T follicular helper cell (primary cell): ENCODE results near the gene AGAP3.

Experiments
- DNase-seq: peaks from one replicate; pipeline ENCODE4 v3.0.0-alpha.2; 2020; ENCODE audit warnings: low read depth

Gene AGAP3

DNA sequence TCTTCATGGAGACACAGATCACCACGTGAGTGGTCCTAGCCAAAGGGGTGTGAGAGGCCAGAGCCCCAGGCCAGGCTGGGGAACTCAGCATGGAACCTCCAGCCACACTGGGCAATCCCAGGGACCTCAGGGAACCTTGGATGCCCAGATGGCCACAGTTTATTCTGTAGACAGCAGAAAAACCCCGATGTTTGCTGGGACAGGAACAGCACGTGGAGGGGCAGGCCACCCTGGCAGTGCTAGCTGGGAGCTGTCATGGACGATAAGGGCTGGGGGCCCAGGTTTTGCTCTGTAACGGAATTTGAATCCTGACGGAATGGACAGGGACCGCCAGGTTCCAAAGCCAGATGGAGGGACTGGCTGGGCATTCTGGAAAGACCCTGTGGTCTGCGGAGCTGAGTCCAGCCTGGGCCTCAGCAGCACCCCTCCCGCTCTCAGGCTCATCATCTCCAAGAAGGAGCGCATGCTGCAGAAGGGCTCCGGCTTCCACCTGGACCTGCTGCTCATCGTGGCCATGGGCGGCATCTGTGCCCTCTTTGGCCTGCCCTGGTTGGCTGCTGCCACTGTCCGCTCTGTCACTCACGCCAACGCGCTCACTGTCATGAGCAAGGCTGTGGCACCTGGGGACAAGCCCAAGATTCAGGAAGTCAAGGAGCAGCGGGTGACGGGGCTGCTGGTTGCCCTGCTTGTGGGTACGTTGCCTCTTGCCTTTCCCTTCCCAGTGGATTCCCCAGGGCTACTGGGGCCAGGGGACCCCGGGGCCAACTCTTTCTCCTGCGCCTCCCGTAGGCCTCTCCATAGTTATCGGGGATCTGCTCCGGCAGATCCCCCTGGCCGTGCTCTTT is 11.2 kb upstream of the AGAP3 start:
- DNase-seq = no peak

DNA sequence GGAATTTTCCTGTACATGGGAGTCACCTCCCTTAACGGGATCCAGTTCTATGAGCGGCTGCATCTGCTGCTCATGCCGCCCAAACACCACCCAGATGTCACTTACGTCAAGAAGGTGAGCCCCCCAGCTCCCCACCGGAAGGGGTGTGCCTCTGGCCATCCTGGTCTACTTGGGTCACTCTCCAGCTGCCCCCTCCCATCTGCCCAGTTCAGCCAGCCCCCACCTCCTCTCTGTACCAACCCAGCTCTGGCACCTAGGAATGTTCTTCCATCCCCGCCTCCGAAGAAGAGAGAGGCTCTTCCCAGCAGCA is 10.7 kb upstream of the AGAP3 start:
- no peak for DNase-seq

DNA sequence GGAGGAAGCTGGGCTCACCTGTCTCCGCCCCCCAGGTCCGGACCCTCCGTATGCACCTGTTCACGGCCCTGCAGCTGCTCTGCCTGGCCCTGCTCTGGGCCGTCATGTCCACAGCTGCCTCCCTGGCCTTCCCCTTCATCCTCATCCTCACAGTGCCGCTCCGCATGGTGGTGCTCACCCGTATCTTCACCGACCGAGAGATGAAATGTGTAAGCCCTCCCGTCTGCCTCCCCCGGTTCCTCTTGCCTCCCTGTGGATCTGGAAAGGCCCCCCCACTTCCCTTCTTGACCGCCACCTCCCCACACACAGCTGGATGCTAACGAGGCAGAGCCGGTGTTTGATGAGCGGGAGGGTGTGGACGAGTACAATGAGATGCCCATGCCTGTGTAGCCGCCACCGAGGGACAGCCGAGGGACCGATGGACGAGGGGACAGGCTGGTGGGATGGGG is 10.3 kb upstream of the AGAP3 start:
- DNase-seq = no peak

DNA sequence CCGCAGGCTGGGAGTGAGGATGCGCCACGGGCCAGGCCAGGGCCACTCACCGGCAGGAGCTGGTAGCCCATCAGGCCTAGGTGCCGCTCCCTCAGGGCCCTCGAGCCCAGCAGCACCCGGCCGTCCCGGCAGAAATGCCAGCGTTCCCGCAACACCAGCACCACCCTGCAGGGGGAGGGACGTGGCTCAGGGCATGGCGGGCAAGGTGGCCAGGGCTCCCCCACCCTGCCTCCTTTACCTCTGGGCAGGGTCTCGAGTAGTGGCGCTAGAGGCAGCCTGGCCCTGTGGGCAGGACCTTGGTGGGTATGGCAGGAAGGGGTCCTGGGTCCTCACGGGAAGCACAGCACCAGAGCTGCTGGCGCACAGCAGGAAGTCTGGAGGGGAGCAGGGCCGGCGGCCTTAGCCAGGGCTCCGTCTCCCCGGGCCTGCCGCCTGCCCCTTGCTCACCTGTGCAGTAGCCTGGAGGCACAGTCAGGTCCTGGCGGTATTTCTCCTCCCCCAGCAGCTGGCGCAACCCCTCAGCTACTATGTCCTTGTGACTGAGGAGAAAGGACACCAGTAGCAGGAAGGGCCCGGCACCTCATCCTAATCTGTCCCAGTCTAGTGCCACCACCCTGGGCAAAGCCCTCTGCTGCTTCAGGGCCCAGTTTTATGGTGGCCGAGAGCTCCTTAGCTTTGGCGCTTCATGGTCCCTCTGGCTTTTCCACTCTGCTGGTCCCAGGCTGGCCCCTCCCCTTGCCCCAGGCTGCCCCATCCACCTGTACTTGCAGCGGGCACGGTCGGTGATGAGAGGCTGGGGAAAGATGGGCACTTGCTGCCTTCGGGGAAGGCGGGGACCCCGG is 9.2 kb upstream of the AGAP3 start:
- DNase-seq = no peak

DNA sequence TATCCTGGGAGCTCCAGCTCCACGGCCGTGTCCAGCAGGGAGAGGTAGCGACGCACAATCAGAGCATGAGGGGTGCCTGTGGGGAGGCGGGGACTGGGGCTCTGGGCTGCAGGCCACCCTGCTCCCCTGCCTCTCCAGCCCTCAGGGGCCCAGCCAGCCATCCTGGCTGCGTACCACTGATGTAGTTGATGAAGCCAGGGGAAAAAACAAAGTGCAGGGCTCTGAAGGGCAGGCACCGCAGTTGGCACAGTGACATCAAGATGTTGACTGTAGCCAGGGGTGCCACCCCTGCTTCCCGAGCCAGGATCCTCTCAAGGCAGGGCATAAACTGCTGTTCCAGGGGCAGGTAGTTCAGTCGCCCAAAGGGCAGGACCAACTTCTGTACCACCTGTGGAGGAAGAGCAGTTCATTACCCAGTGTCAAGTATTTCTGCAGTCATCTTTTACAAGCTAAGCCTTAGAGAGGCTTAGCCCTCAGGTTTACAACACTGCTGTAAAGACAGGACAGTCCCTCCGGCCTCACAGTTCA is 8.5 kb upstream of the AGAP3 start:
- no peak for DNase-seq

DNA sequence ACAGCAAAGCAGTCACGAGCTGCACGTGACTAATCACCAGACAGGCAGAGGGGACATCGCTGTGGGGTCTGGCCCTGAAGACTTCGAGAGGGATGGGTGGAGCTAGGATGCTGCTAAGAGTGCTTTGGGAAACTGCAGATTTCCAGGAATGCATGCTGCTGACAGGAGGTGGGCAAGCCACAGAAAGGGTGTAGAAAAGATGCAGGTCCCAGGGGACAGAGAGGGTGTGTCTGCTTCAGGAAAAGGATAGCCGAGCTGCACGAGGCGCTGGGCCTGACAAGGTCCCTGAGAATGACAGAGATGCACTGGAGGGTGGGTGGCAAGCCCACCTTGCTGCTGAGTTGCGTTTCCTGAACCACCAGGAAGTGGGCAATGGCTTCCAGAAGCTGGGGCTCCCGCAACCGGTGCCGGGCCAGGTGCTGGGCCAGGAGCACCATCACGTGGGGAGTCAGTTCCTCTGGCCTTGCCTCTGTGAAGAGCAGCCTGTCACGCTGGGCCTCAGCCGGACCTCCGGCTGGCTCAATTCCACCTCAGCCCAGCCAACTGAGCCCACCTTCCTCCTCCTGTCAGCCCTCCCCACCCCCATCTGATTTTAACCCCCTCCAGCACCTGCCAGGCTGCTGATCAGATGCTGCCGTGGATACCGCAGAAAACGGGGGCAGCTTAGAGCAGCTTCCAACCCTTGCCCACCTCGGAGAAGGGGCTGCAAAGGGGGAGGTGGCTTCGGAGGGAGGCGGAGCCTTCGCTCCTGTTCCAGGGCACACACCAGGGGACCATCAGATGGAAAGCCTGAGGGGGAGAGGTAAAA is 7.8 kb upstream of the AGAP3 start:
- DNase-seq = no peak

DNA sequence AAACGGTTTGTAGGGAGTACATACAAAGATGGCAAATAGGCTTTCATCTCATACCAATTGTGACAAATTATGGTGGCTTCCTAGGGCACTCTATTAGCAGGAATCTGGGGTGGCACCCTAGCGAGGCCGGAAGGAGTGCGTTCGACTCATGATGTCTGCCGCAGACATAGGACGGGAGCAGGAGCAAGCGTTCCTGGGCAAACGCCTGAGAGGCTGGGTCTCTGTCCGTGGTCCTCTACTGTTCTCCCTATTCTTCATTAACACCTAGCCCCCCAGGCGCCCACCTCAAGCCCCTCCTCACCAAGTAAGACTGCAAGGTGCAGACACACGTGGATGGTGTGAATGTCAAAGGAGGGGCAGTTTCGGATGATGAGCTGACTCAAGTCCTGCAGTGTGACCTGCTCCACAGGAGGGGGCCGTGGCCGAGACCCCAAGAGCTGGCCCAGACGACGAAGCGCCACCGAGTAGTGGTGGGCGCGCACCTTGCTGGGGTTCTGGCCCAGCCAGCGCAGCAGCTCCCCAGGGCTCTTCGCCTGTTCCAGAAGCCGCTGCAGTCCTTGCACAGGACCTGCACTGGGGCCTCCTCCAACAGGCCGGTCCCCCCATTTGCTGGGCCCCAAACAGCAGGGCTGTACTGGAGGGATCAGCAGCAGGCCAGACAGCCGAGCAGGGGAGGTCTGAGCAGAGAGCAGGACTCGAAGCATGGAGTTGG is 6.9 kb upstream of the AGAP3 start:
- no peak for DNase-seq

DNA sequence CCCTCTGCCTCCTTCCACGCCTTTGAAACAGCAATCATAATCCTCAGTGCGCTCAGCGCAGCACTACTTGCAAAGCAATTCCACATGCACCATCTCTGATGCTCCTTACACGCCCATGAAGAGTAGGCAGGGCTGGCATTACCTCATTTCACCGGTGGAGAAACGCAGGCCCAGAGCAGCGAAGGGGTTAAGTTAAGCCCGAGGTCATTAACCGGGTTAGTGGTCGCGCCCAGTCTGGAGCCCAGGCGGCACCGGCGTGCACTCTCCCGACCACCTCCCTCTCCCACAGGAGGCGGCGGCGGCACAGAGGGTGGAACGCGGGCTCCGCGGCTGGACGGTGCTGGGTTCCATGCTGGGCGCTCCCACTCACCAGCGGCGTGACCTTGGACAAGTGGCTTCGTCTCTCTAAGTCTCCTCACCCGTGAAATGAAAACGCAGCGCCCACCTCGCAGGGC is 6.2 kb upstream of the AGAP3 start:
- no peak for DNase-seq

DNA sequence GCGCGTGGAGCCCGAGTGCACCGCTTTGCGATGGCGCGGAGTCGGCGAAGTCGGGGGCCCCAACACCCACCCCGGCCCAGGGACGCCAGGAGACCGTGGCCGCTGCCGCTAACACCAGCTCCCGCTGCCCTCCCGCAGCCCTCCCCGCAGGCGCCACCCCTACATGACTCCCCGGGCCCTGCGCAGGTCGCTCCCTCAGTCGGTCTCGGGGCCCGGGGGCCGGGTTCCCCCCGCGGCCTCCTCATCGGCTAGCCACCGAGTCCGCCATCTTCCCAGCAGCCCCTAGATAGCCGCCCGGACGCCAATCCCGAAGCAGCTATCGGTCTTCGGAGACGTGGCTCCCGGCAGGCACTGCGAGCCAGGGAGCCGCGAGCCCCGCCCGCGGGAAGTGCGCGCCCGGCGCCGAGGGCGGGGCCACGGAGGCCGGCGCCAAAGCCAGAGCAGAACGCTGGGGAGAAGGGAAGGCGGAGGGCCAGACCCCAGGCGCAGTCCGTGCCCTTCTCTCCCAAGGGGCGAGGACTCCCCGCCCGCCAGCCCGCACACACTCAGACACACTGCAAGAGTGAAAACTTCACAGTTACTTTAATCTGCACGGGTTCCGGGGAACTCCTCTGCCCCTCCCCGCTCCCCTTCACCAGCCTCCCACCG is 5.6 kb upstream of the AGAP3 start, which contains the start of gene FASTK:
FASTK (minus strand) TSS at position 288 of the 648 bp plus-strand sequence; CDS start at position 245, 43 bp downstream.
- peak; percentile 82 for DNase-seq

DNA sequence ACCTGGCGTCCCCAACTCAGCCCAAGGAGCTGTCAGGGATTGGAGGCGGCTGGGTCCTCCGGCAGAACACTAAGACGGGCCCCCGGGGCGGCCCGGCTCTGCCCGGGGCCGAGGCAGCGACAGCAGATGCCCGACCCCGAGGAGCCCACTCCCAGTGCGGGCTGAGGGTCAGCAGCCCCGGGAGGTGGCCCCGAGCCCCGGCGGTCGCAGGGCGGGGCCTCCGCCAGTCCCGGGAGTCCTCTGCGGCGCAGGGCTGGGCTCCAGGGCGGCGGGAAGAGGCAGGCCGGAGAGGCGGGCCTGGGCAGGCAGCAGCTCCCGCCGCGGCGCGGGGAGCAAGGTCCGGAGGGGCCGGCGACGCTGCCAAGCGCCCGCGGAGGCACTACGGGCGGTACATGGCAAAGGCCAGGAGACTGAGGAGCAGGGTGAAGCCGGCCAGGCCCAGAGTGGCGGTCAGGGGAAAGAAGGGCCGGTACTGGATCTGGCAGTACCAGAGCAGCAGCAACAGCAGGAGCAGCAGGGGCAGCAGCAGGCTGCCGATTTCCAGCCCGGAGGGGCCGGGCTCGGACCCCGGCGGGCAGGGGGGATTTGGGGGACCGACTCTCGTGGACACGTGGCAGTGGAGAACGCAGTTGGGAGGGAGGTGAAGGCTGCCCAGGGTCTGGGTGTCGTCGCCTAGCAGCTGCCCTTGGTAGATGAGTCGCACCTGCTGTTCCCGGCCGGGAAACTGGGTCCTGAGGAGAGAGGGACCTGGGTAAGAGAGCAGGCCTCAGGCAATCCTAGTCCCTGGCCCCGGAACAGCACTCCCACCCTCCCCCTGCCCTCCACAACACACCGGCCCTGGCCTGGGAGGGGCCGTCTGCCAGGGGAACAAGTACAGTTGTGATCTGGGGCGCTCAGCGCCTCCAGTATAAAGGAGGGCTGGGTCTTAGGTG is 4.8 kb upstream of the AGAP3 start:
- DNase-seq = no peak

DNA sequence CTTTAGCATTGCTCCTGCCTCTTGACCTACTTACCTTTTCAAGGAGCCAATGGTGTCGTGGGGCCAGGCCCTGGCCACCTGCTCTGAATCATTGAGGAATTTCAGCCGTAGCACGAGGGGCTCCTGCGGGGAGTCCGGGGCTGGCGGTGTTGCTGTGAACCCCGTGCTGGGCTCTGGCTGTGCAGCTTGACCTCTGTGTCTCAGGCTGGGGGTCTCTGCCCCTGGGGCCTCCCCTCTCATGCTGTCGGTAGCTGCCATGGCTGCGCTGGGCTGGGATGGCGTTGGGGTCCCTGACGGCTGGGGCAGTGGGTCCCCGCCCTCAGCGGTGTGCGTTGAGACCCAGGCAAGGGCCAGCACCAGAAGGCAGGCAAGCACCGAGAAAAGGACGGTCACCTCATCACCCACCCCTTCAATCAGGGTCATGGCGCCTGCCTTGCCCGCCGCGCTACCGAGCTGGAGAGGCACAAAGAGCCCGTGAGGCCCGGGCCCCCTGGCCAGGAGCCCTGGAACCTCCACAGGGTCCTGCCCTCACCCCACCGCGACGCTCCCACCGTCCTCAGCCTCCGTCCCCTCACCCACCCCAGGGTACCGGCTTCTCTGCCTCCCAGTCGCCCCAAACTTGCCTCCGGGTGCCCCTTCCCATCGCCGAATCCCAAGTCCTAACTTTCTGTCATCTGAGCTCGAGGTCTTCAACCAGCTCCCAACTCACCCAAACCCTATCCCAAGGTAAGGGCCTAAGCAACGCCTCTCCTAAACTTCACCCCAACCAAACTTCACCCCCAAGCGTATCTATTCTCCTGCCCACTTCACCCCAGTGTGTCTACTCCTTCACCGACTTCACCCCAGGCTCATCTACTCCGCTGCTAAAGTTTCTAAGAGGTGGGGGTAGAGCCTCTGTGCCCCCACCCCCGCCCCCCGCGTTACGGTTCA is 3.9 kb upstream of the AGAP3 start:
- no peak for DNase-seq

DNA sequence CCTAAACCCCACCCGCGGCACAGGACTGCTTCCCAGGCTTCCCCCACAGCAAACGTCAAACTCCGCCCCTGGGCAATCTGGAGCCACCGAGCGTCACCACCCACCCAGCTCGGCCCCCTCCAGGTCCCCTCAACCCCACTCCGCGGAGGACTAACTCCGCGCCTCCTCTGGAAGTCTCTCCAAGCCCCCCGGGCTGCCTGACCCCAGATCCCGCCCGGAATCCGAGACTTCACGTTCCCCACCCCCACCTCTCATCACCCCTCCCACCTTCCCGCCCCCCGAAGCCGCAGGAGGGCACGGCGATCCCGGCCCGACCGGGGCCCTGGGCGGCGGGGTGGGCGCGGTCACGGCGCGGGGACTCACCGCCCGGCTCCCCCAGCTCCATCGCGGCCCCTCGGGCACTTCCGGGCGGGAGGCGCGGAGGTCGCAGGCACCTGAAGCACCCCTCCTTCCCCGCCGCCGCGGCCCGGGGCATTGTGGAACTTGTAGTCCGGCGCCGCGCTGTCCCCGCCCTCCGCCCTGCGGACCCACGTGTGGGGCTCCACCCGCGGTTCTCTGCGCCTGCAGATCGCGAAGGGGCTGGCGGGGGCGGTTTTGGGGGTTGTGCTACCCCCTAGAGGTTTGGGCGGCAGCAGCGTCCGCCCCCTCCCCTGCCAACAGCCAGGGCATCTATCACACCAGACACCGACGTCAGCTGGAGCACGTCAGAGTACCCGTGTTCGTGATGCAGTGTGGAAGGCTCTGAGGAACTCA is 3.0 kb upstream of the AGAP3 start, which contains the start of gene TMUB1:
TMUB1 (minus strand) TSS at position 423 of the 753 bp plus-strand sequence. CDS start 930 bp downstream, outside the sequence.
- peak; percentile 88 for DNase-seq

DNA sequence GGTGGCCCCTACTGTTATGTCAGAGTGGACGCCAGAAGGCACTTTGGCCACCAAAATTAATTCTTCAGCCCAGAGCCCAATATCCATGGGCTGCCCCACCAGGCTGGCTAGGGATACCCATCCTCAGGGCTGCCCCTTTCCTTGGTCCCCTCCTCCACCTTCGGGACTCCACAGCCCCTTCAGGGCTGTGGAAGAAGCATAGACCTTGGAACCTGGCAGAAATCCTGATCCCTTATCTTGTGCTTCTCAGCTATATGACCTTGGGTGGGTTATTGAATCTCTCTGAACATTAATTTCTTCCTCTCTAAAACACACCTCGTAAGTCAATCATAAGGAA is 2.5 kb upstream of the AGAP3 start:
- no peak for DNase-seq

DNA sequence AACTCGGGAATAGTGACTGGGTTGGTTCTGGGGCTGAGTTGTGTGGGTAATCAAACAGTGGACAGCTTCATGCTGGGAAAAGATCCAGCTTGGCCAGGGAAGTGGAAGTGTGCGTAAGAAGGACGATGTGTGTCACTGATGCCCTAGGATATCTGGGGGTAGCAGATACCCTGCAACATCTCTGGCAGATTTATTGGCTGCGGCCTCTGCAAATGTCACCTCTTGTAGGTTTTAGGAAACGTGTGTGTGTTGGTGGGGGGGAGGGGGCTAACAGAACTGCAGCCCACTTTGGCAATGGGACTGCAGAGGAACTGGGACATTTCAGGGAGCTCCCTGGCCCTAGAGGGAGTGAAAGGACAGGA is 965 bp upstream of the AGAP3 start:
- DNase-seq = no peak

DNA sequence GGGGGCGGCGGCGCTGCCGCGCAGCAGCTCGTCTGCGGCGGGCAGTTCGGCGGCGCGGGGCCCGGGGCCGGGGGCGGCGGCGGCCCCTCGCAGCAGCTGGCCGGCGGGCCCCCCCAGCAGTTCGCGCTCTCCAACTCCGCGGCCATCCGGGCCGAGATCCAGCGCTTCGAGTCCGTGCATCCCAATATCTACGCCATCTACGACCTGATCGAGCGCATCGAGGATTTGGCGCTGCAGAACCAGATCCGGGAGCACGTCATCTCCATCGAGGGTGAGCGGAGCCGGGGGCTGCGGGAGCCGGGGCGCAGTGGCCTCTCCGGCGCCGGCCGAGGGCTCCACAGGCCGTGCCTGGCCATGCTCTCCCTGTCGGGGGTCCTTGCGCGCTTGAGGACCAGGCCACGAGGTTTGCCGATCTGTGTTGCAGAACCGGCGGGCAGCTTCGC is 548 bp downstream of the AGAP3 start:
- no peak for DNase-seq

DNA sequence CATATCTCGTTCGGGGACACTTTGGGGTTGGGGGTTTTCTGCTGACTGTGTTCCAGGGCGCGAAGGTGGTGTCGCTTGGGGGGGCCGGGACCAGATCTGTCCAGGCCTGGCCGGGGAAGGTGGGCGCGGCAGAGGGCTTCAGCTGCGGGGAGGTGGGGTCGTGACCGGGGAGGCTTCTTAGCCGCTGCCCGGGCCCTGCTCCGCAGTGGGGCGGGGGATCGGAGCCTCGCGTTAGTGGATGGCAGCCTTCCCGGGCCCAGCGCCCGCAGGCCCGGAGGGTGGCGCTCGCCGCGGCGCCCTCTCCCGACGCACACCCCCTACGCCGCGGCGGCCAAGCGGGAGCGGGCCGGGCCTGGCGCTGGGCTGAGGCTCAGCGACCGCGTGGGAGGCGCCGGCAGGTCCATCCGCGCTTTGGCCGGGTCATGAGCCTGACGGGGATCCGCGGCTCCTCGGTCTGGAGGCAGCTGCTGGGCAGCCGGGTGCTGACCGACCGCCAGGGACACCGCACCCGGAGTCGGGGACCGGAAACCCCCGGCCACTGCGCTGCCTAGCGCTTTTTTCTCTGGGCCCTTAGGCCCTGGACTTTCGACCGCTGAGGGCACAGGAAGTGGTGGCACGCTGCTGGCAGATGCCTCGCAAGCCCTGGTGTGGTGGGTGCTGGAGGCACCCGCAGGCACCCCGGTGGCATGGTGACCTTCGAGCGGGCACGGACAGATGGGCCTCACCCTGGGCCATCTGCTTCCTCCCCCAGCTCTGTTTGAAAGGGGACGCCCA is 1.2 kb downstream of the AGAP3 start:
- DNase-seq = no peak
